Spinal cord (tissue), 10 donors: Measurements from ENCODE around the gene PKD1L1. TPM values are rescaled to one million over a fixed set of nuclear protein-coding genes. Genes with fewer than 3 reads are reported as not detected.

Source experiments
- DNase-seq, 6 donors: peaks; one replicate each; pipeline versions ENCODE4 v3.0.0 to v3.0.0-alpha.2; 2013 to 2015; ENCODE audit warnings: low spot score in 6 of 6, low read depth in 4 of 6
- H3K27ac ChIP-seq: one replicate; pipeline ENCODE4 v1.5.1; 2013; ENCODE audit warnings: low read depth, low read length, control low read depth
- H3K27me3 ChIP-seq: one replicate; pipeline ENCODE4 v1.6.1; 2013; ENCODE audit warnings: low read length; ENCODE audit not compliant: control insufficient read depth, insufficient read depth
- H3K36me3 ChIP-seq: one replicate; pipeline ENCODE4 v1.6.1; 2013; ENCODE audit warnings: low read length; ENCODE audit not compliant: control insufficient read depth, insufficient read depth
- H3K4me1 ChIP-seq: one replicate; pipeline ENCODE4 v1.6.1; 2013; ENCODE audit warnings: low read length; ENCODE audit not compliant: control insufficient read depth, insufficient read depth
- H3K4me3 ChIP-seq: one replicate; pipeline ENCODE4 v1.5.1; 2013; ENCODE audit warnings: low read depth, low read length, control low read depth
- H3K9me3 ChIP-seq: one replicate; pipeline ENCODE4 v1.6.1; 2013; ENCODE audit warnings: low read length; ENCODE audit not compliant: control insufficient read depth, insufficient read depth
- WGBS: methylation state at CpG from one replicate; pipeline ENCODE4 v1.1.5; 2013; ENCODE audit warnings: missing lambda C conversion rate; ENCODE audit not compliant: insufficient coverage; 5-methylcytosine and 5-hydroxymethylcytosine counted together
- polyA plus RNA-seq, 2 donors: library from polyadenylated mRNA; unstranded; fragments of 120-200 nt; gene quantifications; one replicate each; pipeline ENCODE4 v1.2.1, GENCODE V29; 2013; ENCODE audit not compliant: insufficient read length in 2 of 2
- total RNA-seq, 2 donors: library from RNA; depleted of rRNA in 1 of 2; stranded (reverse); fragments of 120-200 nt in 1 of 2; fragments of >200 nt in 1 of 2; gene quantifications; one replicate each; pipeline versions ENCODE4 v1.2.3 to v1.2.4, GENCODE V29; 2013 to 2014
- donor health status: healthy.

PKD1L1 gene
- total and polyA plus RNA-seq, 4 donors: 0.44 to 1.4 (median 1.1) TPM

- Histone ChIP-seq H3K27ac (no peak overlapping the region), H3K27me3 (no peaks in the 10 kb centered on the region), H3K9me3 (no peaks in the 10 kb centered on the region), H3K4me1 (peaks cover 13% of the 10 kb centered on the region), H3K36me3 (no peaks in the 10 kb centered on the region), H3K4me3 (no peak overlapping the region)
- WGBS: 95% methylated on average over 3 of the region's 4 CpGs
- DNase-seq: no peak
These were observed 213.3 kb downstream of the PKD1L1 start for GRCh38 chr7:47734949-47735291.

GRCh38 chr7:47734287-47734948 lies 213.8 kb downstream of the PKD1L1 start:
- Histone ChIP-seq H3K27me3 (no peaks in the 10 kb centered on the region), H3K36me3 (no peaks in the 10 kb centered on the region), H3K27ac (no peak overlapping the region), H3K4me3 (no peak overlapping the region), H3K4me1 (peaks cover 8% of the 10 kb centered on the region), H3K9me3 (no peaks in the 10 kb centered on the region)
- no peak for DNase-seq
- 84% methylated on average over 11 of the region's 11 CpGs for WGBS

- Histone ChIP-seq H3K4me1 (no peaks in the 10 kb centered on the region), H3K27me3 (no peaks in the 10 kb centered on the region), H3K27ac (no peak overlapping the region), H3K9me3 (no peaks in the 10 kb centered on the region), H3K36me3 (no peaks in the 10 kb centered on the region), H3K4me3 (no peak overlapping the region)
- 76% methylated on average over 9 of the region's 9 CpGs for WGBS
- DNase-seq: no peak
These were observed 218.1 kb downstream of the PKD1L1 start for GRCh38 chr7:47730142-47730541.

GRCh38 chr7:47726047-47726726 lies 222.1 kb downstream of the PKD1L1 start:
- H3K36me3 ChIP-seq: no peaks in the 10 kb centered on the region
- no peaks in the 10 kb centered on the region for H3K27me3 ChIP-seq
- no peak for DNase-seq
- no peak overlapping the region for H3K27ac ChIP-seq
- no peak overlapping the region for H3K4me3 ChIP-seq
- 80% methylated on average over 1 of the region's 3 CpGs for WGBS
- H3K4me1 ChIP-seq: peaks cover 5% of the 10 kb centered on the region
- H3K9me3 ChIP-seq: no peaks in the 10 kb centered on the region

- Histone ChIP-seq H3K9me3 (no peaks in the 10 kb centered on the region), H3K4me3 (no peak overlapping the region), H3K27me3 (no peaks in the 10 kb centered on the region), H3K36me3 (no peaks in the 10 kb centered on the region), H3K4me1 (peaks cover 13% of the 10 kb centered on the region), H3K27ac (no peak overlapping the region)
- 92% methylated on average over 1 of the region's 4 CpGs for WGBS
- DNase-seq: no peak
These were observed 223.1 kb downstream of the PKD1L1 start for GRCh38 chr7:47725031-47725780.

Other genes starting within 250 kb of the PKD1L1 start
- 10 to 100 TPM; 18.7 to 19.8 TPM for gene HUS1, start 31.1 kb upstream of the PKD1L1 start, total RNA-seq
- 10 to 100 TPM; 16.8 to 20.8 TPM for gene HUS1, start 31.1 kb upstream of the PKD1L1 start, polyA plus RNA-seq
- under 1 TPM in 1 of 2 donors, not detected in 1; 0.40 TPM for gene SUN3, start 80.6 kb upstream of the PKD1L1 start, total RNA-seq
- gene SUN3, start 80.6 kb upstream of the PKD1L1 start, polyA plus RNA-seq: 1 to 10 TPM in 1 of 2 donors, not detected in 1; 1.4 TPM
- gene C7orf57, start 87.1 kb upstream of the PKD1L1 start, total RNA-seq: 1 to 10 TPM; 1.8 to 7.9 TPM
- gene C7orf57, start 87.1 kb upstream of the PKD1L1 start, polyA plus RNA-seq: 1 to 10 TPM; 4.5 to 4.7 TPM
- gene UPP1, start 140.8 kb upstream of the PKD1L1 start, total RNA-seq: 10 to 100 TPM in 1 of 2 donors, 1 to 10 TPM in 1; 9.7 to 10.9 TPM
- 10 to 100 TPM; 55.4 to 85.6 TPM for gene UPP1, start 140.8 kb upstream of the PKD1L1 start, polyA plus RNA-seq
- gene ABCA13, start 223.0 kb upstream of the PKD1L1 start, total RNA-seq: 1 to 10 TPM in 1 of 2 donors, under 1 TPM in 1; 0.66 to 5.8 TPM
- under 1 TPM; 0.33 to 0.78 TPM for gene ABCA13, start 223.0 kb upstream of the PKD1L1 start, polyA plus RNA-seq